Transverse colon (tissue), 4 donors: ENCODE data around the gene RALGAPA2.

Source experiments
- CTCF ChIP-seq, 5 experiments: fragments of 200-600 bp in 3 of 5; fragments of 450-650 bp in 2 of 5; sonication (generic) in 3 of 5; IDR thresholded peaks; 1 replicate in 2 of 5; 2 replicates in 3 of 5; pipeline ENCODE4 v1.5.1; 2016 to 2017; ENCODE audit warnings: antibody characterized with exemption in 5 of 5, inconsistent platforms in 3 of 5, mild to moderate bottlenecking in 2 of 5, moderate library complexity in 1 of 5
- POLR2A ChIP-seq: fragments of 450-650 bp; IDR thresholded peaks from one replicate; pipeline ENCODE4 v1.6.1; 2016; ENCODE audit warnings: antibody characterized with exemption, mild to moderate bottlenecking, moderate library complexity
- POLR2AphosphoS5 ChIP-seq, 3 donors: sonication (generic); formaldehyde crosslinking; IDR thresholded peaks; one replicate each; pipeline ENCODE4 v1.6.1; 2016; ENCODE audit warnings: antibody characterized with exemption in 3 of 3

GRCh38 chr20:20432618-20433286 lies 279.7 kb downstream of the RALGAPA2 start:
- TF ChIP-seq CTCF (IDR thresholded peaks at IDR 0.05) (no peak), POLR2A (no peak), POLR2AphosphoS5 (IDR thresholded peaks at IDR 0.05) (no peak)
